CD4-positive, alpha-beta memory T cell (primary cell): ENCODE results near the gene ENTHD1. TPM values are rescaled to one million over a fixed set of nuclear protein-coding genes. Genes with fewer than 3 reads are reported as not detected.

ENCODE experiments used
- CTCF ChIA-PET: fragments of 350-600 bp; sonication (Branson Sonifier 250); formaldehyde crosslinking; loops from one replicate; lab custom pipeline; 2021; ENCODE audit warnings: inconsistent platforms; ENCODE audit not compliant: partially characterized antibody; lab: Charles Lee
- POLR2A ChIA-PET: fragments of 350-600 bp; sonication (Branson Sonifier 250); formaldehyde crosslinking; loops from one replicate; lab custom pipeline; 2021; ENCODE audit not compliant: partially characterized antibody; lab: Charles Lee
- DNase-seq, 5 donors: peaks; one replicate each; pipeline versions ENCODE4 v3.0.0 to v3.0.0-alpha.2; 2020 to 2022; ENCODE audit warnings: mixed read lengths in 1 of 5
- H3K27ac ChIP-seq: one replicate; pipeline ENCODE4 v1.7.0; 2013; ENCODE audit warnings: low read depth, low read length
- H3K27me3 ChIP-seq: 2 replicates; pipeline ENCODE4 v1.7.0; 2013; ENCODE audit warnings: mild to moderate bottlenecking, low read length, moderate library complexity; ENCODE audit not compliant: insufficient read depth
- H3K36me3 ChIP-seq: 2 replicates; pipeline ENCODE4 v1.7.0; 2013; ENCODE audit warnings: mild to moderate bottlenecking, low read length, moderate library complexity; ENCODE audit not compliant: insufficient read depth
- H3K4me1 ChIP-seq: 2 replicates; pipeline ENCODE4 v1.7.0; 2013; ENCODE audit warnings: mild to moderate bottlenecking, low read length, moderate library complexity; ENCODE audit not compliant: insufficient read depth
- H3K4me3 ChIP-seq, 2 donors: one replicate each; pipeline ENCODE4 v1.7.0; 2013; ENCODE audit warnings: low read length in 2 of 2, mild to moderate bottlenecking in 1 of 2
- H3K9me3 ChIP-seq, 2 donors: one replicate each; pipeline ENCODE4 v1.7.0; 2013; ENCODE audit warnings: low read length in 2 of 2, control low read depth in 1 of 2; ENCODE audit not compliant: control insufficient read depth in 1 of 2
- H3K27ac Mint-ChIP-seq, 7 donors: one replicate each; pipeline ENCODE4 v1.8.0; 2020 to 2021; ENCODE audit warnings: mixed read lengths in 7 of 7, mild to moderate bottlenecking in 6 of 7, inconsistent platforms in 3 of 7, moderate library complexity in 3 of 7
- H3K27me3 Mint-ChIP-seq, 2 donors: one replicate each; pipeline ENCODE4 v1.8.0; 2020 to 2021; ENCODE audit warnings: mixed read lengths in 2 of 2
- H3K36me3 Mint-ChIP-seq, 2 donors: one replicate each; pipeline ENCODE4 v1.8.0; 2020 to 2021; ENCODE audit warnings: mixed read lengths in 2 of 2, inconsistent platforms in 1 of 2, mild to moderate bottlenecking in 1 of 2
- H3K4me1 Mint-ChIP-seq, 4 donors: one replicate each; pipeline ENCODE4 v1.8.0; 2020 to 2021; ENCODE audit warnings: mixed read lengths in 4 of 4, mild to moderate bottlenecking in 1 of 4
- H3K4me3 Mint-ChIP-seq, 8 donors: one replicate each; pipeline ENCODE4 v1.8.0; 2020 to 2021; ENCODE audit warnings: mixed read lengths in 8 of 8, mild to moderate bottlenecking in 7 of 8, moderate library complexity in 6 of 8, inconsistent platforms in 3 of 8
- H3K9me3 Mint-ChIP-seq, 8 donors: one replicate each; pipeline ENCODE4 v1.8.0; 2020 to 2021; ENCODE audit warnings: mixed read lengths in 8 of 8, mild to moderate bottlenecking in 5 of 8, inconsistent platforms in 3 of 8, moderate library complexity in 1 of 8
- intact Hi-C: fragments of 100-400 bp; cut with micrococcal nuclease; formaldehyde crosslinking; loops from one replicate; pipeline ENCODE4 v1.15.1; 2023
- polyA plus RNA-seq, 2 donors: library from polyadenylated mRNA; unstranded; fragments of 300-500 nt; fragmentation: Illumina TruSeq; gene quantifications; one replicate each; pipeline ENCODE4 v1.2.3, GENCODE V29; 2021
- total RNA-seq, 2 experiments: library from RNA; stranded (reverse); gene quantifications; one replicate each; pipeline ENCODE4 v1.2.3, GENCODE V29; 2021

ENTHD1 gene
- total and polyA plus RNA-seq, 4 experiments from 2014 or later = 0.10 to 0.47 (median 0.20) TPM

- H3K27me3 ChIP-seq = no peaks in the 10 kb centered on the region
- H3K4me3 ChIP-seq = no peak overlapping the region
- Mint-ChIP-seq H3K36me3 (no peaks in the 10 kb centered on the region), H3K9me3 (peaks cover 0 to under 1% (median 0%) of the 10 kb centered on the region in 8 donors), H3K4me3 (no peak overlapping the region), H3K27me3 (no peaks in the 10 kb centered on the region), H3K4me1 (peaks cover 0 to 3% (median 0%) of the 10 kb centered on the region in 4 donors), H3K27ac (no peak overlapping the region)
- ChIA-PET POLR2A (no interaction called here), CTCF (interaction anchor here (0.7 kb wide), 1 partner anchor 10 kb away, joined by 3 read pairs; no protein-coding TSS in a partner anchor)
- no peaks in the 10 kb centered on the region for H3K9me3 ChIP-seq
- no peak for DNase-seq
- H3K4me1 ChIP-seq = no peaks in the 10 kb centered on the region
- no peaks in the 10 kb centered on the region for H3K36me3 ChIP-seq
- intact Hi-C loops = no loop called here
- no peak overlapping the region for H3K27ac ChIP-seq
Observed at GRCh38 chr22:39763276-39763675, 130.3 kb downstream of the ENTHD1 start.

- no peak overlapping the region for H3K4me3 ChIP-seq
- intact Hi-C loops = no loop called here
- H3K9me3 Mint-ChIP-seq = no peaks in the 10 kb centered on the region
- no peak overlapping the region for H3K4me3 Mint-ChIP-seq
- H3K4me1 Mint-ChIP-seq = peaks cover 9 to 13% (median 10%) of the 10 kb centered on the region in 4 donors
- no peak overlapping the region for H3K27ac ChIP-seq
- POLR2A ChIA-PET = no interaction called here
- H3K36me3 Mint-ChIP-seq = no peaks in the 10 kb centered on the region
- peaks cover 12% of the 10 kb centered on the region for H3K4me1 ChIP-seq
- no peaks in the 10 kb centered on the region for H3K27me3 ChIP-seq
- H3K36me3 ChIP-seq = no peaks in the 10 kb centered on the region
- H3K27ac Mint-ChIP-seq = no peak overlapping the region
- H3K9me3 ChIP-seq = no peaks in the 10 kb centered on the region
- CTCF ChIA-PET = interaction anchor here (1.1 kb wide), 1 partner anchor 201 kb away, joined by 3 read pairs; no protein-coding TSS in a partner anchor
- DNase-seq = no peak
- H3K27me3 Mint-ChIP-seq = no peaks in the 10 kb centered on the region
Observed at GRCh38 chr22:39750759-39751158, 142.8 kb downstream of the ENTHD1 start.

GRCh38 chr22:39748877-39749276, 144.7 kb downstream of the ENTHD1 start:
- Mint-ChIP-seq H3K4me3 (no peak overlapping the region), H3K4me1 (peaks cover 13 to 22% (median 15%) of the 10 kb centered on the region in 4 donors), H3K27me3 (no peaks in the 10 kb centered on the region), H3K9me3 (no peaks in the 10 kb centered on the region), H3K27ac (peak overlapping the region in 1 of 7 donors; percentile 59), H3K36me3 (no peaks in the 10 kb centered on the region)
- POLR2A ChIA-PET = interaction anchor here (0.6 kb wide), 1 partner anchor 135 kb away, joined by 3 read pairs; no protein-coding TSS in a partner anchor
- Histone ChIP-seq H3K4me1 (peaks cover 17% of the 10 kb centered on the region), H3K4me3 (no peak overlapping the region), H3K27ac (no peak overlapping the region), H3K9me3 (no peaks in the 10 kb centered on the region), H3K27me3 (no peaks in the 10 kb centered on the region), H3K36me3 (no peaks in the 10 kb centered on the region)
- DNase-seq = no peak
- CTCF ChIA-PET = no interaction called here
- intact Hi-C loops = no loop called here

DNA sequence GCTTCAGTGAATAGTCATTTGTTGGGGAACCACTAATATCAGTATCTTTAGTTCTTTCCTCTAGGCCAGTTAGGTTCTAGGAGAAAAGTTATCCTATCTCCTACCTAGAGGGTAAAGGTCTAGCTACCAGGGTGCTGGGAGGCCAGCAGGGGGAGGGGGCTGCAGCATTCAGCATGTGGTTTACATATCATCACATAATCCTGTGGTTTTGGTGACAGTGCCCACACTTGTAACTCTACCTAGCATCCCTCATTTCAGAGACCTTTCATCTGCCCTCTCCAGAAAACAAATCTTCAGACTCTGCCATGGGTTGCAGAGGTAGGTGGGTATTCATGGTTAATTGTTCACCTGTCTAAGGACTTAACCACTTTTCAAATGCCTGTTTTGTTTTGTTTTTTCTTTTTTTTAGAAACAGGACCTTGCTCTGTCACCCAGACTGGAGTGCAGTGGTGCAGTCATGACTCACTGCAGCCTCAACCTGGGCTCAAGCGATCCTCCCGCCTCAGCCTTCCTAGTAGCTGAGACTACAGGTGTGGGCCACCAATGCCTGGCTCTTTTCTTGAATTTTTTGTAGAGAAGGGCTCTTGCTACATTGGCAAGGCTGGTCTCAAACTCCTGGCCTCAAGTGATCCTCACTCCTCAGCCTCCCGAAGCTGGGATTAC, 146.8 kb downstream of the ENTHD1 start:
- no peaks in the 10 kb centered on the region for H3K36me3 Mint-ChIP-seq
- DNase-seq = peak in 2 of 5 donors; percentile 5 to 40
- H3K27ac Mint-ChIP-seq = peak overlapping the region in 1 of 7 donors; percentile 79
- intact Hi-C loops = no loop called here
- Histone ChIP-seq H3K4me1 (peaks cover 17% of the 10 kb centered on the region), H3K4me3 (no peak overlapping the region), H3K36me3 (no peaks in the 10 kb centered on the region), H3K9me3 (no peaks in the 10 kb centered on the region), H3K27ac (no peak overlapping the region), H3K27me3 (no peaks in the 10 kb centered on the region)
- CTCF ChIA-PET = no interaction called here
- peaks cover 11 to 22% (median 13%) of the 10 kb centered on the region in 4 donors for H3K4me1 Mint-ChIP-seq
- POLR2A ChIA-PET = no interaction called here
- no peak overlapping the region for H3K4me3 Mint-ChIP-seq
- no peaks in the 10 kb centered on the region for H3K9me3 Mint-ChIP-seq
- H3K27me3 Mint-ChIP-seq = no peaks in the 10 kb centered on the region

- Mint-ChIP-seq H3K36me3 (no peaks in the 10 kb centered on the region), H3K27me3 (no peaks in the 10 kb centered on the region), H3K4me1 (peaks cover 11 to 22% (median 13%) of the 10 kb centered on the region in 4 donors), H3K27ac (peak overlapping the region in 3 of 7 donors; percentile 2 to 42 (median 22)), H3K9me3 (peaks cover 0 to 3% (median 0%) of the 10 kb centered on the region in 8 donors), H3K4me3 (peak overlapping the region in 1 of 8 donors; percentile 44)
- Histone ChIP-seq H3K27me3 (no peaks in the 10 kb centered on the region), H3K27ac (no peak overlapping the region), H3K4me1 (peaks cover 17% of the 10 kb centered on the region), H3K9me3 (no peaks in the 10 kb centered on the region), H3K4me3 (no peak overlapping the region), H3K36me3 (no peaks in the 10 kb centered on the region)
- ChIA-PET POLR2A (no interaction called here), CTCF (no interaction called here)
- intact Hi-C loops = no loop called here
- DNase-seq = no peak
Observed at GRCh38 chr22:39745789-39746188, 147.8 kb downstream of the ENTHD1 start.

- no peak for DNase-seq
- no peaks in the 10 kb centered on the region for H3K27me3 Mint-ChIP-seq
- Histone ChIP-seq H3K36me3 (no peaks in the 10 kb centered on the region), H3K4me3 (no peak overlapping the region), H3K27ac (no peak overlapping the region), H3K9me3 (no peaks in the 10 kb centered on the region), H3K4me1 (peaks cover 17% of the 10 kb centered on the region), H3K27me3 (no peaks in the 10 kb centered on the region)
- H3K9me3 Mint-ChIP-seq = peaks cover 0 to 3% (median 3%) of the 10 kb centered on the region in 8 donors
- H3K36me3 Mint-ChIP-seq = no peaks in the 10 kb centered on the region
- intact Hi-C loops = no loop called here
- H3K4me1 Mint-ChIP-seq = peaks cover 11 to 22% (median 13%) of the 10 kb centered on the region in 4 donors
- CTCF ChIA-PET = no interaction called here
- no peak overlapping the region for H3K4me3 Mint-ChIP-seq
- H3K27ac Mint-ChIP-seq = peak overlapping the region in 1 of 7 donors; percentile 24
- POLR2A ChIA-PET = no interaction called here
Observed at GRCh38 chr22:39744353-39744752, 149.2 kb downstream of the ENTHD1 start.

GRCh38 chr22:39743935-39744334, 149.6 kb downstream of the ENTHD1 start:
- Mint-ChIP-seq H3K4me3 (no peak overlapping the region), H3K27me3 (no peaks in the 10 kb centered on the region), H3K4me1 (peaks cover 11 to 22% (median 13%) of the 10 kb centered on the region in 4 donors), H3K36me3 (no peaks in the 10 kb centered on the region), H3K9me3 (peaks cover 0 to 6% (median 5%) of the 10 kb centered on the region in 8 donors), H3K27ac (peak overlapping the region in 1 of 7 donors; percentile 64)
- Histone ChIP-seq H3K27me3 (no peaks in the 10 kb centered on the region), H3K36me3 (no peaks in the 10 kb centered on the region), H3K27ac (no peak overlapping the region), H3K9me3 (no peaks in the 10 kb centered on the region), H3K4me3 (no peak overlapping the region), H3K4me1 (peaks cover 17% of the 10 kb centered on the region)
- intact Hi-C loops = no loop called here
- ChIA-PET CTCF (no interaction called here), POLR2A (no interaction called here)
- no peak for DNase-seq
